BJ (cell line): ENCODE data around the gene CLMN. TPM values are rescaled to one million over a fixed set of nuclear protein-coding genes. Genes with fewer than 3 reads are reported as not detected.

Source experiments
- CTCF ChIA-PET: fragments of 350-600 bp; formaldehyde crosslinking; extraction: SDS; loops from one replicate; lab custom pipeline; 2021; ENCODE audit warnings: antibody characterized with exemption, inconsistent platforms; lab: Yijun Ruan, JAX
- POLR2A ChIA-PET: fragments of 300-600 bp; sonication (Branson Sonifier 250); formaldehyde crosslinking; extraction: SDS; loops from one replicate; lab custom pipeline; 2021; ENCODE audit warnings: antibody characterized with exemption; lab: Charles Lee
- DNase-seq: peaks from one replicate; pipeline ENCODE4 v3.0.0-alpha.2; 2011; ENCODE audit warnings: low read depth
- H3K27me3 ChIP-seq: 2 replicates; pipeline ENCODE4 v1.6.0; 2011; ENCODE audit warnings: low read length; ENCODE audit not compliant: control insufficient read depth, insufficient read depth
- H3K36me3 ChIP-seq: 2 replicates; pipeline ENCODE4 v1.5.1; 2011; ENCODE audit warnings: low read length; ENCODE audit not compliant: control insufficient read depth, insufficient read depth
- H3K4me3 ChIP-seq: 2 replicates; pipeline ENCODE4 v1.5.1; 2011; ENCODE audit warnings: low read depth, mild to moderate bottlenecking, control low read depth, low read length
- polyA minus RNA-seq: library from RNA; depleted of rRNA, polyadenylated mRNA; stranded (reverse); fragments of >200 nt; gene quantifications from 2 replicates; pipeline ENCODE4 v1.2.3, GENCODE V29; 2011; rRNA and poly(A)+ RNA removed
- polyA plus RNA-seq: library from polyadenylated mRNA; depleted of rRNA; stranded (reverse); fragments of >200 nt; gene quantifications from 2 replicates; pipeline ENCODE4 v1.2.3, GENCODE V29; 2011; rRNA removed
- TF ChIP-seq, protein P1 (sequence below): IDR thresholded peaks from 2 replicates; pipeline ENCODE4 v1.5.1; 2011; ENCODE audit warnings: low read depth, mild to moderate bottlenecking, control low read depth, inconsistent platforms, low read length, moderate library complexity; ENCODE audit not compliant: insufficient read depth

CLMN gene
- polyA plus RNA-seq: 0.13 and 0.27 TPM in 2 replicates
- polyA minus RNA-seq: 0.31 and 0.43 TPM in 2 replicates

DNA sequence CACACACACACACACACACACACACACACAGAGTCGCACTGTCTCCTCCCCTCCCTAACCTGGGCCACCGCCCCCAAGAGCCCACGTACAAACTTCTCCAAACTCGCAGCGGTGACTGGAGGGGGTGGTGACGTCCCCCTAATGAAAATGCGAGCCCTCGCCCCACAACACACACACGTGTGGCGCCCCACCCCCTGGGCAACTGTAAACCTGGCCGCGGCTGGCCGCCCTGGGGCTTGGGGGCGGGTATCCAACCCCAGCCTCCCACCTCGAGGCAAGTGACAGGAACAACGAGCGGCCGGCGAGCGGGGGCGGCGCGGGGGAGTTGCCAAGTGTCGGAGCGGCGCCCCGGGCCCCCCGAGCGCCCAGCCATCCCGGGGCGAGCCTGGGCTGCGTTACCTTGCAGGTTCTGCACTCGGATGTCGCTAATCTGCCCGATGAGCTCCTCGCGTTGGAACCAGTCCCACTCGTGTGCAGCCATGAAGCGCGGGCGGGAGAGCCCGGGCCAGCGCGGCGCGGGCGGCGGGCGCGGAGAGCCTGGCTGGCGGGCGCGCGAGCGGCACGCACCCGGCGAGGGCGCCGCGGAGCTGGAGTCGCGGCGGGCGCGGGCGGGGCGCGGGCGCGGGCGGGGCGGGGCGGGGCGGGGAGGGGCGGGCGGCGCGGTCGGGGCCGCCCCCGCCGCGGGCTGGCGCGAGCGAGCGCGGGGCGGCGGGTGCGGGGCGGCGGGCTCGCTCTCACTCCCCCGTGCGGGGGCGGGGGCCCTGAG lies at the start of gene CLMN:
TSS of gene CLMN (minus strand) at position 597 of the 766 bp plus-strand sequence. CDS start at position 481, 116 bp downstream.
- POLR2A ChIA-PET: no interaction called here
- DNase-seq: no peak
- Histone ChIP-seq H3K27me3 (peaks cover 7% of the 10 kb centered on the region), H3K4me3 (peak within 1 kb of the TSS; percentile 40), H3K36me3 (no peaks in the 10 kb centered on the region)
- TF ChIP-seq, protein P1, sequence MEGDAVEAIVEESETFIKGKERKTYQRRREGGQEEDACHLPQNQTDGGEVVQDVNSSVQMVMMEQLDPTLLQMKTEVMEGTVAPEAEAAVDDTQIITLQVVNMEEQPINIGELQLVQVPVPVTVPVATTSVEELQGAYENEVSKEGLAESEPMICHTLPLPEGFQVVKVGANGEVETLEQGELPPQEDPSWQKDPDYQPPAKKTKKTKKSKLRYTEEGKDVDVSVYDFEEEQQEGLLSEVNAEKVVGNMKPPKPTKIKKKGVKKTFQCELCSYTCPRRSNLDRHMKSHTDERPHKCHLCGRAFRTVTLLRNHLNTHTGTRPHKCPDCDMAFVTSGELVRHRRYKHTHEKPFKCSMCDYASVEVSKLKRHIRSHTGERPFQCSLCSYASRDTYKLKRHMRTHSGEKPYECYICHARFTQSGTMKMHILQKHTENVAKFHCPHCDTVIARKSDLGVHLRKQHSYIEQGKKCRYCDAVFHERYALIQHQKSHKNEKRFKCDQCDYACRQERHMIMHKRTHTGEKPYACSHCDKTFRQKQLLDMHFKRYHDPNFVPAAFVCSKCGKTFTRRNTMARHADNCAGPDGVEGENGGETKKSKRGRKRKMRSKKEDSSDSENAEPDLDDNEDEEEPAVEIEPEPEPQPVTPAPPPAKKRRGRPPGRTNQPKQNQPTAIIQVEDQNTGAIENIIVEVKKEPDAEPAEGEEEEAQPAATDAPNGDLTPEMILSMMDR: no peak
- CTCF ChIA-PET: interaction anchor here (0.7 kb wide), 2 partner anchors 61 to 455 kb away, joined by 3 read pairs; no protein-coding TSS in a partner anchor

GRCh38 chr14:95365401-95365800 lies 45.7 kb upstream of the CLMN start:
- DNase-seq: peak; percentile 43

DNA sequence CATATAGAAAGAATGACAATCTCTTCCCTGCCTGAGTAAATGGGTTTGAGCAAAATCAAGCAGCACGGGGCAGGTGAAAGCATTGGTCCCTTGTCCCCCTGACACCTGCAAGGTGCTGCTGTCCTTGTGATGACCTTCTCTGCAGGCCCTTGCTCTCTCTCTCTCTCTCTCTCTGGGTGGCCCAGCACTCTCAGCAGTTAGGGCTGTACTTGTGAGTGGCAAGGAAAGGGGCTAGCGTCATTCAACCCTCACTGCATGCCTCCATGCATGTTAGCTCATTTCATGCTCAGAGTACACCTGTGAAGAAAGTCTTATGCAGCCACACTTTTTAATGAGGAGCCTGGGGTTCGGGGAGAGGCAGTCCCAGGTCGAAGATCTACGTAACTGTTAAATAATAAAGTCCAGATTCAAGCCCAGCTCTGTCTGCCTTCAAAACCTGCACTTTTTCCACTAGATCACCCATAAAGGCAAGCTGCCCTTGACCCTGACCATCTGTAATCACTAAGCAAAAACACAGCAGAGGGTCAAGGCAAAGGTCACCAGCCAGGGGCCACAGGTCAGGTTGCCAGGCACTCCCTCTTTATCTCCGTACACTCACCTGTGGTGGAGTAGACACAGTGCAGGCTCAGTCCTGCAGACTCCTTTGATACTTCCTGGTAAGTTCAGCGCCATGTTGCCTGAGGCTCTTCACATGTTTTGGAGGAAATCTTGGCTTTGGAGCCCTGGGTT lies 44.9 kb upstream of the CLMN start:
- Histone ChIP-seq H3K27me3 (no peaks in the 10 kb centered on the region; the same call in 1 of the 2 replicates), H3K36me3 (no peaks in the 10 kb centered on the region), H3K4me3 (no peak overlapping the region)
- no peak for DNase-seq
- POLR2A ChIA-PET: no interaction called here
- CTCF ChIA-PET: interaction anchor here (0.9 to 1.4 kb wide), 2 partner anchors 10 to 12 kb away, joined by 3 to 4 read pairs; no protein-coding TSS in a partner anchor
- TF ChIP-seq, protein P1: no peak

More at GRCh38 chr14:95365401-95365800, 45.7 kb upstream of the CLMN start:
- CTCF ChIA-PET: interaction anchor here (0.9 to 1.4 kb wide), 3 partner anchors 9 to 13 kb away, joined by 3 to 4 read pairs (median 3); no protein-coding TSS in a partner anchor
- Histone ChIP-seq H3K4me3 (no peak overlapping the region), H3K36me3 (no peaks in the 10 kb centered on the region), H3K27me3 (no peaks in the 10 kb centered on the region; the same call in 1 of the 2 replicates)
- POLR2A ChIA-PET: no interaction called here
- TF ChIP-seq, protein P1: no peak

- no peak overlapping the region for H3K4me3 ChIP-seq
- no peaks in the 10 kb centered on the region; the same call in 1 of the 2 replicates for H3K27me3 ChIP-seq
- TF ChIP-seq, protein P1: no peak
- ChIA-PET CTCF (no interaction called here), POLR2A (no interaction called here)
- no peak for DNase-seq
- no peaks in the 10 kb centered on the region for H3K36me3 ChIP-seq
Measured at GRCh38 chr14:95363468-95363954, 43.8 kb upstream of the CLMN start.
